ENCODE measurements around the gene SLN. TPM values are rescaled to one million over a fixed set of nuclear protein-coding genes. Genes with fewer than 3 reads are reported as not detected.

Gene SLN
- total RNA-seq, 1 donor from 2014 or later: 0.92 TPM

DNA sequence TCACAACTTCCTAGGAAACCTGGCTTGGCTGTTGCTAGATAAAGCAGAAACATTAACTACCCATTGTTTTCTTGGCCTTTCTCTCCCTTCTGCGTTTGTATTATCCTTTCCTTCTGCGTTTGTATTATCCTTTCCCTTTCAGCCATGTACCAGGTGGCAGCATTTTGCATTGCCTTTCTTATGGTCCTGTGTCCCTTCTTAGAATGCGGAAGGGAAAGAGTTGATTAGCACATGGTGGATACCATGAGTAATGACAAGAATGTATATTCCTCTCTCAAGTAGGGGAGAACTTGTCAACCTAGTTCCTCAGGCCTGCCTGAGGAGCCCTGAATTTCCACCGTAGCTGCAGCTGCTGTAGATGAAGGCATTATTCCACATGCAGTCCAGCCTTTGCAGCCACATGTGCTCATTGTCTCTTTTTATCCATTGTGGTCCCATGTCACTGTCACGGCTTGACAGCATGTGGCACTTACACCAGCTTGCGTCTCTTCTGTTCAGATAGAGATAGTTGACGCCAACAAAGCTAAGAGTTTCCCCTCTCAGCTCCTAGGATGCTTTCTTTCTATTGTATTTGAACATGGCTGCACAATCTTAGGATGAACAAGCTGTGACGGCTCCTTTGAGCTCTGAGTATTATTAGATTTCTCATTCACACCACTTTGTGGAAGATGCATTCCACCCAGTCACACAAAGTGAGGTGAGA is 44.8 kb downstream of the SLN start:
- intact Hi-C loops (cut with DNase I): no loop called here
- TF ChIP-seq, protein P1, sequence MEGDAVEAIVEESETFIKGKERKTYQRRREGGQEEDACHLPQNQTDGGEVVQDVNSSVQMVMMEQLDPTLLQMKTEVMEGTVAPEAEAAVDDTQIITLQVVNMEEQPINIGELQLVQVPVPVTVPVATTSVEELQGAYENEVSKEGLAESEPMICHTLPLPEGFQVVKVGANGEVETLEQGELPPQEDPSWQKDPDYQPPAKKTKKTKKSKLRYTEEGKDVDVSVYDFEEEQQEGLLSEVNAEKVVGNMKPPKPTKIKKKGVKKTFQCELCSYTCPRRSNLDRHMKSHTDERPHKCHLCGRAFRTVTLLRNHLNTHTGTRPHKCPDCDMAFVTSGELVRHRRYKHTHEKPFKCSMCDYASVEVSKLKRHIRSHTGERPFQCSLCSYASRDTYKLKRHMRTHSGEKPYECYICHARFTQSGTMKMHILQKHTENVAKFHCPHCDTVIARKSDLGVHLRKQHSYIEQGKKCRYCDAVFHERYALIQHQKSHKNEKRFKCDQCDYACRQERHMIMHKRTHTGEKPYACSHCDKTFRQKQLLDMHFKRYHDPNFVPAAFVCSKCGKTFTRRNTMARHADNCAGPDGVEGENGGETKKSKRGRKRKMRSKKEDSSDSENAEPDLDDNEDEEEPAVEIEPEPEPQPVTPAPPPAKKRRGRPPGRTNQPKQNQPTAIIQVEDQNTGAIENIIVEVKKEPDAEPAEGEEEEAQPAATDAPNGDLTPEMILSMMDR (IDR thresholded peaks at IDR 0.05): no peak
- ATAC-seq (no peak), DNase-seq (no peak)
- no peak overlapping the region for H3K4me3 ChIP-seq
- H3K27me3 ChIP-seq (ENCODE audit: low read depth): no peaks in the 10 kb centered on the region
- no peaks in the 10 kb centered on the region for H3K36me3 ChIP-seq
- no peaks in the 10 kb centered on the region for H3K9me3 ChIP-seq
- no peak overlapping the region for H3K27ac ChIP-seq
- no peaks in the 10 kb centered on the region for H3K4me1 ChIP-seq

DNA sequence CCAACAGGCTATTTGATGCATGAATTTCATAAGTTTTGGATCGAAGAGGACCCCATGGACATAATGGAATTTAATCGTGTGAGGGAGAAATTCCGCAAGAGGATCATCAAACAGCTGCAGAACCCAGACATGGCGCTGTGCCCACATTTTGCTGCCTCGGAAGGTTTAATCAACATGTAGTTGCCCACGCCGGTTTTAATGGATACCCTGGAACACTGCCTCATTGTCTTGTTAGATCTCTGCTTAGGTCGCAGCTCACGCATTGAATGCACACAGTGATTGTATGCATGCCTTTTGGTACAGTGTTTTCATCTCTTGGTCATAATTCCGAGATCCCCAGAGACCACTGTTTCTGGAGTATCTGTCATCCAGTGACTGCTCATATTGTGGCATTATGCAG is 46.8 kb downstream of the SLN start:
- H3K4me3 ChIP-seq: no peak overlapping the region
- H3K27me3 ChIP-seq (ENCODE audit: low read depth): no peaks in the 10 kb centered on the region
- H3K9me3 ChIP-seq: no peaks in the 10 kb centered on the region
- TF ChIP-seq, protein P1 (IDR thresholded peaks at IDR 0.05): no peak
- no peak overlapping the region for H3K27ac ChIP-seq
- ATAC-seq (no peak), DNase-seq (no peak)
- intact Hi-C loops (cut with DNase I): no loop called here
- no peaks in the 10 kb centered on the region for H3K36me3 ChIP-seq
- H3K4me1 ChIP-seq: no peaks in the 10 kb centered on the region

DNA sequence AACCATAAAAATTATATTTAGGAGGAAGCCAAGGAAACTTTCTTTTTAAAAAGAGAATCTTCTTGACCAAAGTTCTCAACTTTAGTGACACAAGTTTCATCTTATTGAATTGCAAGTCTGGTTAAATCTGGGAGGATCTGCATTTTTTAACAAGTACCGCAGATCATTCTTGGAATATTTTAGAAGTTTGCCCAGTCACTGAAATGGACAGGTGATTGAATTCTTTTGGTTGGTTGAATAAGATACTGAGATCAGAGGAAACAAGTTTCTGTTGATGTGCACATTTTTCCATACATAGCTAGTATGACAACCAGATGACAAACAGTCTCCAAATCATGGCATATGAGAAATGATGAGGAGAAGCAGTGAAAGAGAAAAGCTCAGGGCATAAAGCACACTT is 50.2 kb downstream of the SLN start:
- Histone ChIP-seq H3K4me1 (no peaks in the 10 kb centered on the region), H3K4me3 (no peak overlapping the region), H3K27ac (no peak overlapping the region), H3K36me3 (no peaks in the 10 kb centered on the region), H3K27me3 (ENCODE audit: low read depth) (no peaks in the 10 kb centered on the region), H3K9me3 (no peaks in the 10 kb centered on the region)
- TF ChIP-seq, protein P1 (IDR thresholded peaks at IDR 0.05): no peak
- intact Hi-C loops (cut with DNase I): no loop called here
- DNase-seq (no peak), ATAC-seq (no peak)

DNA sequence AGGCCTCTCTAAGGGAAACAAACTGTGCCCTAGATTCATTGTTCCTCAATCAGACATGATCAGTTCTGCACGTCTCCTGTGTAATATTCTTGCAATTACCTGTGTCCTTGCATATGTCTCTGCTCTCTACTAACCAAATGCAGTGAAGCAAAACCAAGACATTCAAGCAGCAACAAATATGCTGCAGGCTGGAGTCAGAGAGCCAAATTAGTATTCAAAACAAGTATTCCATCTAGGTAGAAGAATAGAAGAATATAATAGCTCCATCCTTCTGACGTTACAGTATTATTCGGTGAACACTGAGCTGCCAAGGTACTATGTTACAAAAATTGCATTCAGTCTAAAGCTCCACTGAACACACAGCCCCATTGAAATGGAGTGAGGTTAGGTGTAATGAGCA is 51.8 kb downstream of the SLN start:
- intact Hi-C loops (cut with DNase I): no loop called here
- TF ChIP-seq, protein P1 (IDR thresholded peaks at IDR 0.05): no peak
- ATAC-seq: no peak

DNA sequence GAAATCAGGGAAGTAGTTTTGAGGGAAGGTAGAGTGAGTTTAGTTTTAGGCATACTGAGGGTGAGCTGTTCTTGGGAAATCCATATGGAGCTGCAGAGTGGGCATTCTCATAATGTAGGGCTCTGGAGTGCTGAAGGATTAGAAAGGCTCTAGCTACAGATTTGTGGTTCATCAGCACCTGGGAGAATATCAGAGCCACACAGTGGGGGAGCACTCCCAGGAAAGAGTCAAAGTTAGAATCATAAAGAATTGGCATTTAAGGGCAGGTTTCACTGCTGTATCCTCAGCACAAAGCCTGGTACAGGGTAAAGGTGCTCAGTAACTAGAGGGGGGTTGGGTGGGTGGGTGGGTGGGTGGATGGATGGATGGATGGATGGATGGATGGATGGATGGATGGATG is 52.5 kb downstream of the SLN start:
- TF ChIP-seq, protein P1 (IDR thresholded peaks at IDR 0.05): no peak
- no peak for ATAC-seq
- Histone ChIP-seq H3K27me3 (ENCODE audit: low read depth) (no peaks in the 10 kb centered on the region), H3K9me3 (no peaks in the 10 kb centered on the region), H3K4me3 (no peak overlapping the region), H3K36me3 (no peaks in the 10 kb centered on the region), H3K27ac (no peak overlapping the region), H3K4me1 (no peaks in the 10 kb centered on the region)
- intact Hi-C loops (cut with DNase I): no loop called here
- no peak for DNase-seq

More for the DNA sequence above, 51.8 kb downstream of the SLN start:
- H3K27me3 ChIP-seq (ENCODE audit: low read depth): no peaks in the 10 kb centered on the region
- no peaks in the 10 kb centered on the region for H3K9me3 ChIP-seq
- no peak overlapping the region for H3K27ac ChIP-seq
- H3K4me1 ChIP-seq: no peaks in the 10 kb centered on the region
- H3K36me3 ChIP-seq: no peaks in the 10 kb centered on the region
- H3K4me3 ChIP-seq: no peak overlapping the region
- no peak for DNase-seq

Other genes with a start within 250 kb of the SLN start
- 8.5 TPM for gene ALKBH8, start 146.3 kb downstream of the SLN start, total RNA-seq
- 1.8 TPM for gene ELMOD1, start 120.9 kb downstream of the SLN start, total RNA-seq
- 3.9 TPM for gene SLC35F2, start 146.7 kb upstream of the SLN start, total RNA-seq
- 3.1 TPM for gene RAB39A, start 216.4 kb upstream of the SLN start, total RNA-seq